ENCODE results near the gene ANKFN1.

- TF ChIP-seq CTCF (IDR thresholded peaks at IDR 0.05) (no peak), POLR2A (IDR thresholded peaks at IDR 0.05) (no peak), EP300 (IDR thresholded peaks at IDR 0.05) (no peak)
These were observed 77.4 kb downstream of the ANKFN1 start for GRCh38 chr17:56230660-56231059.
